Mesendoderm (in vitro differentiated cells): ENCODE results near the gene EDN2.

Source experiments
- DNase-seq: peaks from one replicate; pipeline ENCODE4 v3.0.0; 2013
- H2AK5ac ChIP-seq: 2 replicates; pipeline ENCODE4 v1.6.1; 2013; ENCODE audit warnings: low read length, inconsistent platforms
- H2BK120ac ChIP-seq: 2 replicates; pipeline ENCODE4 v1.6.1; 2013; ENCODE audit warnings: low read depth, mild to moderate bottlenecking, low read length, moderate library complexity, mixed read lengths
- H2BK15ac ChIP-seq: replicated peaks from 2 replicates; pipeline ENCODE4 v1.6.1; 2013; ENCODE audit warnings: low read depth, mild to moderate bottlenecking, moderate library complexity
- H2BK5ac ChIP-seq: 2 replicates; pipeline ENCODE4 v1.6.1; 2013; ENCODE audit warnings: low read length, inconsistent platforms
- H3K18ac ChIP-seq: 2 replicates; pipeline ENCODE4 v1.6.1; 2013; ENCODE audit warnings: mild to moderate bottlenecking, low read length, mixed read lengths
- H3K23ac ChIP-seq: one replicate; pipeline ENCODE4 v1.6.1; 2013; ENCODE audit warnings: low read length
- H3K27ac ChIP-seq: 2 replicates; pipeline ENCODE4 v1.5.1; 2013; ENCODE audit warnings: low read depth, mild to moderate bottlenecking, inconsistent platforms, low read length, moderate library complexity
- H3K27me3 ChIP-seq: 2 replicates; pipeline ENCODE4 v1.6.1; 2013; ENCODE audit warnings: low read length, control low read depth, mild to moderate bottlenecking, inconsistent platforms; ENCODE audit not compliant: insufficient read depth, poor library complexity
- H3K36me3 ChIP-seq: 2 replicates; pipeline ENCODE4 v1.6.1; 2013; ENCODE audit warnings: low read length, inconsistent platforms; ENCODE audit not compliant: control insufficient read depth, insufficient read depth
- H3K4ac ChIP-seq: one replicate; pipeline ENCODE4 v1.6.1; 2013; ENCODE audit warnings: low read depth, mild to moderate bottlenecking, low read length, moderate library complexity
- H3K4me1 ChIP-seq: 2 replicates; pipeline ENCODE4 v1.6.1; 2013; ENCODE audit warnings: low read depth, low read length, inconsistent platforms; ENCODE audit not compliant: control insufficient read depth
- H3K4me2 ChIP-seq: 2 replicates; pipeline ENCODE4 v1.6.1; 2013; ENCODE audit warnings: low read length
- H3K4me3 ChIP-seq: 2 replicates; pipeline ENCODE4 v1.5.1; 2013; ENCODE audit warnings: mild to moderate bottlenecking, low read length
- H3K56ac ChIP-seq: one replicate; pipeline ENCODE4 v1.6.1; 2013; ENCODE audit warnings: low read length
- H3K79me1 ChIP-seq: 2 replicates; pipeline ENCODE4 v1.6.1; 2013; ENCODE audit warnings: low read length, inconsistent platforms
- H3K79me2 ChIP-seq: 2 replicates; pipeline ENCODE4 v1.6.1; 2013; ENCODE audit warnings: mild to moderate bottlenecking, low read length; ENCODE audit not compliant: control insufficient read depth, insufficient read depth
- H3K9ac ChIP-seq: 2 replicates; pipeline ENCODE4 v1.6.1; 2013; ENCODE audit warnings: low read length, inconsistent platforms
- H4K5ac ChIP-seq: one replicate; pipeline ENCODE4 v1.6.1; 2013; ENCODE audit warnings: low read length
- H4K8ac ChIP-seq: one replicate; pipeline ENCODE4 v1.6.1; 2013; ENCODE audit warnings: low read depth, mild to moderate bottlenecking, control low read depth, low read length, moderate library complexity
- WGBS: extraction: QIAGEN DNeasy Blood & Tissue Kit; methylation state at CpG from one replicate; pipeline ENCODE4 v1.1.7; 2013; ENCODE audit warnings: low lambda C conversion rate, missing lambda C conversion rate; ENCODE audit not compliant: insufficient coverage; ENCODE audit errors: extremely low coverage; 5-methylcytosine and 5-hydroxymethylcytosine counted together

The EDN2 gene

DNA sequence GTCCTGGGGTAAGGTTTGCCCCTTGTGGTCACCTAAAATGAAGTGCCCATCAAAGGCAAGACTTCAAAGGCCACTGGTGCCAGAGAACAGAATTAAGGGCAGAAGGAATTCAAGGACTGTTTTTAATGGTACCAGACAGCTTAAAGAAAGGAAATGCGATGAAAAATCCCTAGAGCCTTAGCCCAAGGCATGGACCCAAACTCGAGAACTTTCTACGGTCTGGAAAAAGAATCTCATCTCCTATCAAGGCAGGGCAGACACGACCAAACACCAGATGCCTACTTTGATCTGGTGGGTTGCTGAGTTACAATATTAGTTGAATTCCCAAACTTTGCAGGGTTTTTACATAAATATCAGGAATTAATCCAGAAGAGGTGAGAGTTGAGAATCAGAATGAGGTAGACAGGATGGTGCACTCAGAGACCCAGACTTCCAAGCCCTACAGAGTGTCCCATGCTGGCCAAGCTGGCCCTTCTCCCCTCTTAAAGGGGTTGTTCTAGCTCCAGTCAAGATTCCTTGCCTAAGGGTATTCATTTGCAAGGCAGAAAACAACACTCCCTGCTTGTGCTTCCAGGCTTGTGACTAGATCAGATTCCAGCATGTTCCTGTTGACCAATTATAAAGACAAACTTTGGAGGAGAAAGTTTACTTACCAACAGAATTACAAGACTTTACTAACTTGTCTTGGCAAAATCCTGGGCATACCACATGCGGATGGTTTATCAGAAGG is 48.0 kb downstream of the EDN2 start:
- no peaks in the 10 kb centered on the region for H3K27me3 ChIP-seq
- no peak overlapping the region for H2BK15ac ChIP-seq
- H2AK5ac ChIP-seq = peak overlapping the region; percentile 73
- H3K23ac ChIP-seq = no peak overlapping the region
- peak overlapping the region; percentile 92 for H2BK5ac ChIP-seq
- H3K79me1 ChIP-seq = no peaks in the 10 kb centered on the region
- H3K27ac ChIP-seq = peak overlapping the region; percentile 69
- no CpG with 5 or more reads among the region's 5 CpGs for WGBS
- peak overlapping the region; percentile 28 for H3K56ac ChIP-seq
- peak; percentile 85 for DNase-seq
- no peaks in the 10 kb centered on the region for H3K79me2 ChIP-seq
- H4K8ac ChIP-seq = no peak overlapping the region
- H3K36me3 ChIP-seq = no peaks in the 10 kb centered on the region
- peak overlapping the region; percentile 91 for H3K4ac ChIP-seq
- H3K4me1 ChIP-seq = peaks cover 17% of the 10 kb centered on the region
- no peak overlapping the region for H3K4me3 ChIP-seq
- no peak overlapping the region for H3K4me2 ChIP-seq
- no peak overlapping the region for H4K5ac ChIP-seq
- no peak overlapping the region for H3K9ac ChIP-seq
- peak overlapping the region; percentile 72 for H3K18ac ChIP-seq
- H2BK120ac ChIP-seq = peak overlapping the region; percentile 74

DNA sequence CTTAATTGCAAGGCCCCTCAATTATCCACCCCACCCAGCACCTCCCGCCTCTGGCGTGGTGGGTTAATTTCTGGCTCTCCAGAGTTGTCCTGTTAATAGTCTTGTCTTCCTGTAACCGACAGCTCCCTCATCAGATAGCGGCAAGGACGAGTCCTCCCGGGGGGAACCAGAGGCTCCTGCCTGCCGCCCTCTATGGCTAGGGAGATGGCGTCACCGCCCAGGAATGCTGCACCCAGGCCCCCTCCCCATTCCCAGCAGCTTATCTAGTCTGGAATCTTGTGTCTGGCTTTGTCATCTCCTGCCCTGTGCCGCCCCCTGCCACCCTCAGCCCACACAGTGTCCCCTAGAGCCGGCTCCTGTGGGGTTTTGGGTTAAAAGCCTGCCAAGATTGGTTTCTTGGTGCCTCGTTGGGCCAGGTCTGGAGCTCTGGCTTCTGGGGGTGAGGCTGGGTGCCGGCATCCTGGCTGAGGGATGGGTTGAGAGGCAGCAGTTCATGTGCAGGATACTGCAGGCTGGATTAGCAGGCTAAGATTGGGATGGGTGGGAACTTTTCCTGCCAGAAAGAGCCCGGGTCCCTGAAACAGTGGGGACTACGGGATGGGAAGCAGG is 48.8 kb downstream of the EDN2 start:
- Histone ChIP-seq H3K79me1 (no peaks in the 10 kb centered on the region), H3K4me3 (no peak overlapping the region), H3K4me1 (peaks cover 17% of the 10 kb centered on the region), H3K36me3 (no peaks in the 10 kb centered on the region), H4K5ac (no peak overlapping the region), H3K79me2 (no peaks in the 10 kb centered on the region), H3K23ac (no peak overlapping the region), H2BK5ac (peak overlapping the region; percentile 92), H2BK120ac (peak overlapping the region; percentile 74), H3K9ac (no peak overlapping the region), H2BK15ac (no peak overlapping the region), H4K8ac (no peak overlapping the region), H3K27me3 (no peaks in the 10 kb centered on the region), H2AK5ac (peak overlapping the region; percentile 73), H3K18ac (peak overlapping the region; percentile 72), H3K4ac (peak overlapping the region; percentile 93), H3K56ac (peak overlapping the region; percentile 28), H3K4me2 (no peak overlapping the region), H3K27ac (peak overlapping the region; percentile 69)
- no CpG with 5 or more reads among the region's 15 CpGs for WGBS
- peak; percentile 98 for DNase-seq

DNA sequence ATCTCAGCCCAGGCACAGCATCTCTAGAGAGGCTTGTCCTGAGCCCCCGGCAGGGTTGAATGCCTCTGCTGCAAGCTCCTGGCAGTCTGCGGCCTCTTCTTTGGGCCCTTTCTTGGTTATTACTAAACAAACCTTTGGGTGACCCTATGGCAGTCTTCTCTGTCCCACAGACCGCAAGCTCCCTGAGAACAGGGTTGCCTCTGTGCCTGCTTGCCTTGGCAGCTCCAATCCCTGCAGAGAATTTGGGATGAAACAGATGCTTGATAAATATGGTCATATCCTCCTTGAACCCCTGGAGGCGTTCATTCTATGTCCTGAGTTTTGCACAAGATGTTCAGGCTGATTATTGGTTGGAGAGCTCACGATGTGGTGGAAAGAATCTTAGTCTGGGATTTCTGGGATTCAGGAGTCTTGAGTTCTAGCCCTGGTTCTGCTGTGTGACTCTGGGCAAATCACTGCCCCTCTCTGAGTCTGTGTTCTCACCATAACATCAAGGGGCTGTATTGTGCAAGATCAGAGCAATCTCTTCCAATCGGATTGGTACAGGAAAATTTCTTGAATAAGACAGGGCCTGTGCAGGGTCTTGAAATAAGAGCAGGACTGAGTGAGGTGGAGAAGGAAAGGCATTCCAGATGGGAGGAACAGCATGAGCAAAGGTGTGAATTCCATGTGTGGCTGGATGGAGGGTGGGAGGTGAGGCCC is 49.6 kb downstream of the EDN2 start:
- Histone ChIP-seq H3K4me1 (peaks cover 17% of the 10 kb centered on the region), H3K4ac (peak overlapping the region; percentile 93), H3K27ac (peak overlapping the region; percentile 21)

DNA sequence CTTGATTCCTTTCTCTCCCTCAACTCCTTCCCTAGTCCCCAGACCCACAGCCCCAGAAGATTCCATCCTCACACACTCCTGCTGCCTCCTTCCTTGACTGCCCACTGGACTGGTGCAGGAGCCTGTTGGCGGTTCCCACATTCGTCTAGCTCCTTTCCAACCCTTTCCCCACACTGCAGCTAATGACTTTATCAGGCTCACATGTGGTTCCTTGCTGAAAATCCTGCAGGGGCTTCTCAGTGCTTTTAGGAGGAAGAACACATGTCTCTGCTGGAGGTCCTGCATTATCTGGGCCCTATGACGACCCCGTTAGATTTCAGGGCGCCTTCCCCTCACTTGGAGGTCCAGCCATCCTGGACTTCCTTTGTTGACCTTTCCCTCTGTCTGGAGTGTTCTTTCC is 50.2 kb downstream of the EDN2 start:
- Histone ChIP-seq H3K56ac (peak overlapping the region; percentile 58), H3K79me2 (no peaks in the 10 kb centered on the region), H3K23ac (no peak overlapping the region), H3K36me3 (no peaks in the 10 kb centered on the region), H3K27me3 (no peaks in the 10 kb centered on the region), H2BK5ac (no peak overlapping the region), H4K5ac (no peak overlapping the region), H3K27ac (no peak overlapping the region), H3K18ac (peak overlapping the region; percentile 43), H3K4me3 (no peak overlapping the region), H2BK15ac (no peak overlapping the region), H2BK120ac (peak overlapping the region; percentile 37), H3K4ac (peak overlapping the region; percentile 93), H3K79me1 (no peaks in the 10 kb centered on the region), H3K9ac (no peak overlapping the region), H3K4me1 (peaks cover 17% of the 10 kb centered on the region), H2AK5ac (no peak overlapping the region), H4K8ac (no peak overlapping the region), H3K4me2 (no peak overlapping the region)
- no CpG with 5 or more reads among the region's 5 CpGs for WGBS
- peak; percentile 65 for DNase-seq

More for the DNA sequence above, 49.6 kb downstream of the EDN2 start:
- H2BK5ac ChIP-seq = peak overlapping the region; percentile 29
- peak overlapping the region; percentile 57 for H3K18ac ChIP-seq
- H4K8ac ChIP-seq = no peak overlapping the region
- H3K79me2 ChIP-seq = no peaks in the 10 kb centered on the region
- H3K4me2 ChIP-seq = no peak overlapping the region
- H3K9ac ChIP-seq = peak overlapping the region; percentile 8
- peak overlapping the region; percentile 58 for H3K56ac ChIP-seq
- no peak overlapping the region for H3K23ac ChIP-seq
- H3K4me3 ChIP-seq = no peak overlapping the region
- WGBS = no CpG with 5 or more reads among the region's 6 CpGs
- H3K36me3 ChIP-seq = no peaks in the 10 kb centered on the region
- peak overlapping the region; percentile 37 for H2BK120ac ChIP-seq
- DNase-seq = no peak
- H3K27me3 ChIP-seq = no peaks in the 10 kb centered on the region
- no peaks in the 10 kb centered on the region for H3K79me1 ChIP-seq
- H2AK5ac ChIP-seq = peak overlapping the region; percentile 54
- no peak overlapping the region for H4K5ac ChIP-seq
- no peak overlapping the region for H2BK15ac ChIP-seq

GRCh38 chr1:41433501-41433900 is 51.0 kb downstream of the EDN2 start:
- H3K4me3 ChIP-seq = no peak overlapping the region
- DNase-seq = peak; percentile 42
- WGBS = no CpG with 5 or more reads among the region's 4 CpGs
- no peak overlapping the region for H3K9ac ChIP-seq
- peaks cover 17% of the 10 kb centered on the region for H3K4me1 ChIP-seq
- H3K36me3 ChIP-seq = no peaks in the 10 kb centered on the region
- H2BK15ac ChIP-seq = no peak overlapping the region
- H4K8ac ChIP-seq = no peak overlapping the region
- no peak overlapping the region for H2BK120ac ChIP-seq
- no peak overlapping the region for H3K18ac ChIP-seq
- H3K27ac ChIP-seq = no peak overlapping the region
- no peaks in the 10 kb centered on the region for H3K27me3 ChIP-seq
- H2AK5ac ChIP-seq = no peak overlapping the region
- H3K4ac ChIP-seq = peak overlapping the region; percentile 56
- no peak overlapping the region for H2BK5ac ChIP-seq
- H3K56ac ChIP-seq = peak overlapping the region; percentile 2
- no peak overlapping the region for H4K5ac ChIP-seq
- no peak overlapping the region for H3K4me2 ChIP-seq
- H3K23ac ChIP-seq = no peak overlapping the region
- H3K79me2 ChIP-seq = no peaks in the 10 kb centered on the region
- no peaks in the 10 kb centered on the region for H3K79me1 ChIP-seq
